Measurements from ENCODE around the gene NGDN. TPM values are rescaled to one million over a fixed set of nuclear protein-coding genes. Genes with fewer than 3 reads are reported as not detected.

NGDN gene
- total RNA-seq, 1 experiment from 2014 or later: 95.6 TPM

- DNase-seq (ENCODE audit: extremely low read depth, low read depth): no peak
Observed at GRCh38 chr14:23465261-23465660, 4.2 kb upstream of the NGDN start.

GRCh38 chr14:23468704-23469126 lies 788 bp upstream of the NGDN start:
- no peak for DNase-seq (ENCODE audit: extremely low read depth, low read depth)

GRCh38 chr14:23469906-23470403 lies 452 bp downstream of the NGDN start:
- no peak for DNase-seq (ENCODE audit: extremely low read depth, low read depth)

GRCh38 chr14:23470947-23471346 lies 1.4 kb downstream of the NGDN start:
- no peak for DNase-seq (ENCODE audit: extremely low read depth, low read depth)

- peak; percentile 58 for DNase-seq (ENCODE audit: extremely low read depth, low read depth)
Observed at GRCh38 chr14:23478109-23478759, 8.7 kb downstream of the NGDN start.

- DNase-seq (ENCODE audit: extremely low read depth, low read depth): no peak
Observed at GRCh38 chr14:23481362-23481970, 12.0 kb downstream of the NGDN start.

- DNase-seq (ENCODE audit: extremely low read depth, low read depth): no peak
Observed at GRCh38 chr14:23481979-23482822, 12.7 kb downstream of the NGDN start.

GRCh38 chr14:23482823-23483148 lies 13.3 kb downstream of the NGDN start:
- DNase-seq (ENCODE audit: extremely low read depth, low read depth): no peak

GRCh38 chr14:23483236-23483854 lies 13.8 kb downstream of the NGDN start:
- DNase-seq (ENCODE audit: extremely low read depth, low read depth): no peak

- no peak for DNase-seq (ENCODE audit: extremely low read depth, low read depth)
Observed at GRCh38 chr14:23485326-23485725, 15.8 kb downstream of the NGDN start.

GRCh38 chr14:23486036-23486435 lies 16.5 kb downstream of the NGDN start:
- DNase-seq (ENCODE audit: extremely low read depth, low read depth): no peak

GRCh38 chr14:23487216-23487615 lies 17.7 kb downstream of the NGDN start:
- DNase-seq (ENCODE audit: extremely low read depth, low read depth): no peak

GRCh38 chr14:23492618-23493272 lies 23.2 kb downstream of the NGDN start:
- DNase-seq (ENCODE audit: extremely low read depth, low read depth): no peak

- DNase-seq (ENCODE audit: extremely low read depth, low read depth): no peak
Observed at GRCh38 chr14:23494223-23494622, 24.7 kb downstream of the NGDN start.

GRCh38 chr14:23512156-23512555 lies 42.7 kb downstream of the NGDN start:
- no peak for DNase-seq (ENCODE audit: extremely low read depth, low read depth)

GRCh38 chr14:23513005-23513817 lies 43.7 kb downstream of the NGDN start:
- no peak for DNase-seq (ENCODE audit: extremely low read depth, low read depth)

GRCh38 chr14:23513818-23514643 lies 44.5 kb downstream of the NGDN start:
- DNase-seq (ENCODE audit: extremely low read depth, low read depth): no peak

GRCh38 chr14:23514644-23514957 lies 45.1 kb downstream of the NGDN start:
- no peak for DNase-seq (ENCODE audit: extremely low read depth, low read depth)

GRCh38 chr14:23517650-23518326 lies 48.3 kb downstream of the NGDN start:
- DNase-seq (ENCODE audit: extremely low read depth, low read depth): no peak

Measured in NCI-H460 (cell line).